OCI-LY7 (cell line): Measurements from ENCODE around the gene PKP1. TPM values are rescaled to one million over a fixed set of nuclear protein-coding genes. Genes with fewer than 3 reads are reported as not detected.

Experiments used
- BruUV-seq: library from RNA; stranded (reverse); fragments of 400-500 nt; replicated peaks from 2 replicates; lab custom pipeline; 2021; lab: Mats Ljungman, UMichigan
- CTCF ChIA-PET: fragments of 300-600 bp; sonication (Branson Sonifier 250); formaldehyde crosslinking; loops from one replicate; lab custom pipeline; 2022; ENCODE audit warnings: antibody characterized with exemption; ENCODE audit not compliant: unreplicated experiment; lab: Charles Lee
- POLR2A ChIA-PET: fragments of 300-600 bp; sonication (Branson Sonifier 250); formaldehyde crosslinking; loops from one replicate; lab custom pipeline; 2022; ENCODE audit warnings: antibody characterized with exemption; lab: Charles Lee
- DNase-seq: peaks from one replicate; pipeline ENCODE4 v3.0.0-alpha.2; 2015; ENCODE audit warnings: low spot score
- H2AFZ ChIP-seq: fragments of 200-600 bp; sonication (generic), shearing (Covaris generic); 2 replicates; pipeline ENCODE4 v1.6.1; 2014; ENCODE audit warnings: mild to moderate bottlenecking, antibody characterized with exemption, low read length, moderate library complexity
- H3K27ac ChIP-seq: fragments of 200-600 bp; sonication (generic); 2 replicates; pipeline ENCODE4 v1.5.1; 2014; ENCODE audit warnings: mixed run types, low read depth, mild to moderate bottlenecking, moderate library complexity, low read length, inconsistent platforms; ENCODE audit not compliant: poor library complexity, severe bottlenecking
- H3K36me3 ChIP-seq: fragments of 200-600 bp; sonication (generic); 2 replicates; pipeline ENCODE4 v1.6.1; 2014; ENCODE audit warnings: mild to moderate bottlenecking, antibody characterized with exemption, low read length, moderate library complexity, mixed read lengths; ENCODE audit not compliant: insufficient read depth
- H3K4me1 ChIP-seq: fragments of 200-600 bp; sonication (generic); 2 replicates; pipeline ENCODE4 v1.5.1; 2014; ENCODE audit warnings: mild to moderate bottlenecking, low read length; ENCODE audit not compliant: insufficient read depth, poor library complexity, severe bottlenecking
- H3K4me2 ChIP-seq: fragments of 200-600 bp; sonication (generic); 2 replicates; pipeline ENCODE4 v1.6.1; 2014; ENCODE audit warnings: mild to moderate bottlenecking, low read length
- H3K4me3 ChIP-seq: fragments of 200-600 bp; sonication (generic); 2 replicates; pipeline ENCODE4 v1.5.1; 2014; ENCODE audit warnings: mild to moderate bottlenecking, low read depth, low read length; ENCODE audit not compliant: poor library complexity, severe bottlenecking
- H3K79me2 ChIP-seq: fragments of 200-600 bp; sonication (generic); 2 replicates; pipeline ENCODE4 v1.6.1; 2016; ENCODE audit warnings: low read depth, mild to moderate bottlenecking, low read length, moderate library complexity, mixed read lengths; ENCODE audit not compliant: insufficient read depth
- H3K9me2 ChIP-seq: fragments of 200-600 bp; sonication (generic); 2 replicates; pipeline ENCODE4 v1.6.1; 2016; ENCODE audit warnings: mild to moderate bottlenecking, low read length, mixed read lengths; ENCODE audit not compliant: insufficient read depth
- H3K9me3 ChIP-seq: fragments of 200-600 bp; sonication (generic); 2 replicates; pipeline ENCODE4 v1.6.1; 2014; ENCODE audit warnings: mild to moderate bottlenecking, mixed run types, low read length, mixed read lengths
- H4K20me1 ChIP-seq: fragments of 200-600 bp; sonication (generic); 2 replicates; pipeline ENCODE4 v1.6.1; 2014; ENCODE audit warnings: mild to moderate bottlenecking, antibody characterized with exemption, low read length, moderate library complexity, mixed read lengths; ENCODE audit not compliant: insufficient read depth
- EZH2phosphoT487 ChIP-seq: fragments of 200-600 bp; sonication (generic); IDR thresholded peaks from 2 replicates; pipeline ENCODE4 v1.6.1; 2018; ENCODE audit warnings: low read depth, borderline replicate concordance, mild to moderate bottlenecking, mixed run types, antibody characterized with exemption, low read length, moderate library complexity, mixed read lengths
- intact Hi-C: fragments of 100-400 bp; cut with micrococcal nuclease; formaldehyde crosslinking; loops from one replicate; pipeline ENCODE4 v1.10.0; 2022; ENCODE audit not compliant: unreplicated experiment
- total RNA-seq, 2 experiments: library from RNA; depleted of rRNA in 1 of 2; stranded (reverse); fragments of >200 nt in 1 of 2; shearing (Covaris generic) in 1 of 2; gene quantifications; 2 replicates each; pipeline ENCODE4 v1.2.3, GENCODE V29; 2014 to 2022
- TF ChIP-seq, protein P1 (sequence below): fragments of 200-600 bp; sonication (generic); conservative IDR thresholded peaks from 2 replicates; pipeline ENCODE4 v1.5.1; 2014; ENCODE audit warnings: mild to moderate bottlenecking, antibody characterized with exemption, low read length, moderate library complexity, mixed read lengths

PKP1 gene
- total RNA-seq, 2 experiments from 2014 or later, result not detected

DNA sequence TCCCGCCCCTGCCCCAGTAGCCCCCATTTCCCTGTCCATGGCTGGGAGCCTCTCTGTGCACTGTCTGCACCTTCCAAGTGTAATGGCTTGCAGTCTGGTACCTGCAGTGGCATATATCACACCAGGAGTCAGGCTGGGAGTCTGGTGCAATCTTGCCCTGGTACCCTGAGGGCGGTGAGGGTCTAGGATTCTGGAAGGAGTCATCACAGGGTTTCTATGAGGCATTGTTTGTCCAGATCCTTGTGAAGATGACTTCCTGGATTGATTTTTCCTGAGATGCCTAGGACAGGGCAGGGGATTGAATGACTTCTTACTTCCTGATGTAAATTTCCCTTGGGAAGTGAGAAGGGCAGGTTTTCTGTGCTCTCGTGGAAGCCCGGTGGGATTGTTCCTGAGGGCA lies 5.9 kb upstream of the PKP1 start:
- ChIA-PET CTCF (interaction anchor here (0.6 kb wide), 1 partner anchor 171 kb away, joined by 12 read pairs; no protein-coding TSS in a partner anchor), POLR2A (no interaction called here)
- BruUV-seq, result no TSS peak
- no peak overlapping the region for H2AFZ ChIP-seq
- TF ChIP-seq EZH2phosphoT487, result no peak
- TF ChIP-seq, protein P1, sequence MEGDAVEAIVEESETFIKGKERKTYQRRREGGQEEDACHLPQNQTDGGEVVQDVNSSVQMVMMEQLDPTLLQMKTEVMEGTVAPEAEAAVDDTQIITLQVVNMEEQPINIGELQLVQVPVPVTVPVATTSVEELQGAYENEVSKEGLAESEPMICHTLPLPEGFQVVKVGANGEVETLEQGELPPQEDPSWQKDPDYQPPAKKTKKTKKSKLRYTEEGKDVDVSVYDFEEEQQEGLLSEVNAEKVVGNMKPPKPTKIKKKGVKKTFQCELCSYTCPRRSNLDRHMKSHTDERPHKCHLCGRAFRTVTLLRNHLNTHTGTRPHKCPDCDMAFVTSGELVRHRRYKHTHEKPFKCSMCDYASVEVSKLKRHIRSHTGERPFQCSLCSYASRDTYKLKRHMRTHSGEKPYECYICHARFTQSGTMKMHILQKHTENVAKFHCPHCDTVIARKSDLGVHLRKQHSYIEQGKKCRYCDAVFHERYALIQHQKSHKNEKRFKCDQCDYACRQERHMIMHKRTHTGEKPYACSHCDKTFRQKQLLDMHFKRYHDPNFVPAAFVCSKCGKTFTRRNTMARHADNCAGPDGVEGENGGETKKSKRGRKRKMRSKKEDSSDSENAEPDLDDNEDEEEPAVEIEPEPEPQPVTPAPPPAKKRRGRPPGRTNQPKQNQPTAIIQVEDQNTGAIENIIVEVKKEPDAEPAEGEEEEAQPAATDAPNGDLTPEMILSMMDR, result no peak
- H3K27ac ChIP-seq, result no peak overlapping the region
- no peaks in the 10 kb centered on the region for H3K9me2 ChIP-seq
- intact Hi-C loops, result no loop called here
- H3K4me1 ChIP-seq, result no peaks in the 10 kb centered on the region
- H3K9me3 ChIP-seq, result no peaks in the 10 kb centered on the region
- H3K4me2 ChIP-seq, result no peak overlapping the region
- no peaks in the 10 kb centered on the region for H3K36me3 ChIP-seq
- H3K79me2 ChIP-seq, result no peaks in the 10 kb centered on the region
- no peak for DNase-seq
- H3K4me3 ChIP-seq, result no peak overlapping the region
- no peaks in the 10 kb centered on the region for H4K20me1 ChIP-seq

DNA sequence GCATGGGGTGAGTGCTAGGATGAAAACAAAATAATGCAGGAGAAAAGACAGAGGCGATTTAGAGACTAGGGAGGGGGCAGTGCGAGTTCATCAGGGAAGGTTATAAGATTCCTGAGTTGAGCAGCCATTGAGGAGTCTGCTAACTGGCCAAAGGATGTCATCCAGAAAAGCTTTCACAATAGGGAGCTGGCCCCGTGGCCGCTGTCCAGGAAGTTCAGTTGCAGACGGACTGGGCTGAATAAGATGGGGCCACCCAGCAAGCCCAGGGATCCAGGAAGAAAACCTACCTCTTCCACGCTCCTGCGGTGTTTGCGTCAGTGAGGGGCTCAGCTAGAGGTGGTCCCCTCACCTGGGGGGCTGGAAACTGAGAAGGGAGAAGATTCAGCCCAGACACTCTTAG lies 4.0 kb upstream of the PKP1 start:
- POLR2A ChIA-PET, result no interaction called here
- Histone ChIP-seq H3K79me2 (no peaks in the 10 kb centered on the region), H3K27ac (no peak overlapping the region), H2AFZ (no peak overlapping the region), H3K4me3 (no peak overlapping the region), H3K4me2 (no peak overlapping the region), H3K9me2 (no peaks in the 10 kb centered on the region), H3K36me3 (no peaks in the 10 kb centered on the region), H4K20me1 (no peaks in the 10 kb centered on the region), H3K9me3 (no peaks in the 10 kb centered on the region), H3K4me1 (no peaks in the 10 kb centered on the region)
- TF ChIP-seq, protein P1, result no peak
- no peak for TF ChIP-seq EZH2phosphoT487
- intact Hi-C loops, result no loop called here
- DNase-seq, result no peak
- CTCF ChIA-PET, result no interaction called here
- BruUV-seq, result no TSS peak

DNA sequence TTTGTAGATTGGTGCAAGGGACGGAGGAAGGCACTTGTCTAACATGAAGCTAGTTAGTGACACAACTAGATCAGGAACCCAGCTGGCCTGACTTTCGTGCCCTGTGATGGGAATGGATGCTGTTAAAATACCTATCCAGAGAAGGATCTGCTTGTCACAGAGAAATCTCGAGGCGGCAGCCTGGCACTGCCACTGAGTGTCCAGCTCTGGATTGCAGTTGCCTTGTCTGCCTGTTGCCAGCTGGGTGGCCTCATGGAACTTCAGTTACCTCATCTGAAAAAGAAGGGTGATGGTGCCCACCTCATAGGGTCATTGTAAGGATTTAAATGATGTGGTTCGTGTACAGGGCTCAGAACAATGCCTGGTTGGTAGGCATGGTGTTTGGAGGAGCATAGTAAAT lies 2.4 kb upstream of the PKP1 start:
- Histone ChIP-seq H3K4me2 (no peak overlapping the region), H3K4me1 (no peaks in the 10 kb centered on the region), H3K9me2 (no peaks in the 10 kb centered on the region), H3K27ac (no peak overlapping the region), H3K79me2 (no peaks in the 10 kb centered on the region), H4K20me1 (no peaks in the 10 kb centered on the region), H3K36me3 (no peaks in the 10 kb centered on the region), H3K4me3 (no peak overlapping the region), H2AFZ (no peak overlapping the region), H3K9me3 (no peaks in the 10 kb centered on the region)
- TF ChIP-seq, protein P1, result no peak
- no peak for TF ChIP-seq EZH2phosphoT487
- ChIA-PET POLR2A (no interaction called here), CTCF (no interaction called here)
- no peak for DNase-seq
- intact Hi-C loops, result no loop called here
- BruUV-seq, result no TSS peak
